H1 (cell line): Measurements from ENCODE around the gene PPM1D. TPM values are rescaled to one million over a fixed set of nuclear protein-coding genes. Genes with fewer than 3 reads are reported as not detected.

Experiments used
- GABPA ChIP-seq: IDR thresholded peaks from 2 replicates; pipeline ENCODE4 v1.6.1; 2011; ENCODE audit warnings: mild to moderate bottlenecking, low read length, moderate library complexity, borderline replicate concordance; ENCODE audit not compliant: insufficient read depth
- POU5F1 ChIP-seq: IDR thresholded peaks from 2 replicates; pipeline ENCODE4 v1.6.1; 2011; ENCODE audit warnings: low read depth, mild to moderate bottlenecking, low read length, moderate library complexity
- RAD21 ChIP-seq, 2 experiments: IDR thresholded peaks in 1 of 2; conservative IDR thresholded peaks in 1 of 2; 2 replicates each; pipeline ENCODE4 v1.6.1; 2011; ENCODE audit warnings: low read depth in 2 of 2, low read length in 2 of 2, improper control_type of control experiment in 1 of 2, inconsistent platforms in 1 of 2, mild to moderate bottlenecking in 1 of 2, moderate library complexity in 1 of 2
- SIRT6 ChIP-seq: IDR thresholded peaks from one replicate; pipeline ENCODE4 v1.7.1; 2012; ENCODE audit warnings: low read length, inconsistent platforms
- polyA plus RNA-seq, 7 experiments: library from polyadenylated mRNA; depleted of rRNA in 3 of 7; stranded (reverse) in 5 of 7; unstranded in 2 of 7; fragments of >200 nt in 5 of 7; fragments of 200-250 nt in 2 of 7; gene quantifications; 1 replicate in 5 of 7; 2 replicates in 1 of 7; 4 replicates in 1 of 7; pipeline versions ENCODE4 v1.2.1 to v1.2.3, GENCODE V29; 2011 to 2013; ENCODE audit warnings: missing spikeins in 2 of 7, mixed read lengths in 2 of 7
- total RNA-seq: library from RNA; stranded (reverse); fragmentation: NEBNext Ultra II Directional; extraction: Animal tissue kit (Norgen Biotek cat#: 25700); gene quantifications from 2 replicates; pipeline ENCODE4 v1.2.1, GENCODE V29; 2021

The PPM1D gene
- total and polyA plus RNA-seq, 2 of the 8 experiments (the other 6 are each of a cell fraction or from before 2014, with no cell fraction given), result 5.0 to 16.7 TPM

- TF ChIP-seq SIRT6 (no peak), POU5F1 (no peak), GABPA (no peak), RAD21 (IDR thresholded peaks at IDR 0.05 in 1 of 2, conservative IDR thresholded peaks at IDR 0.05 in 1 of 2; ENCODE audit: low read depth in 2 of 2, low read length in 2 of 2) (no peak)
Measured at GRCh38 chr17:60685437-60685836, 85.4 kb downstream of the PPM1D start (continued).
